ENCODE data around the gene EPHB2. TPM values are rescaled to one million over a fixed set of nuclear protein-coding genes. Genes with fewer than 3 reads are reported as not detected.

Gene EPHB2
- total RNA-seq, 1 donor from 2014 or later = 3.7 TPM

- no peak for DNase-seq (ENCODE audit: low spot score)
Observed at GRCh38 chr1:22722901-22723550, 12.4 kb downstream of the EPHB2 start.

- no peak for DNase-seq (ENCODE audit: low spot score)
Observed at GRCh38 chr1:22727873-22728272, 17.2 kb downstream of the EPHB2 start.

- DNase-seq (ENCODE audit: low spot score) = no peak
Observed at GRCh38 chr1:22728751-22729399, 18.2 kb downstream of the EPHB2 start.

- DNase-seq (ENCODE audit: low spot score) = no peak
Observed at GRCh38 chr1:22729400-22729773, 18.7 kb downstream of the EPHB2 start.

GRCh38 chr1:22729912-22730311 is 19.3 kb downstream of the EPHB2 start:
- DNase-seq (ENCODE audit: low spot score) = no peak

- no peak for DNase-seq (ENCODE audit: low spot score)
Observed at GRCh38 chr1:22731924-22732720, 21.5 kb downstream of the EPHB2 start.

GRCh38 chr1:22733643-22734042 is 23.0 kb downstream of the EPHB2 start:
- no peak for DNase-seq (ENCODE audit: low spot score)

GRCh38 chr1:22736501-22737080 is 26.0 kb downstream of the EPHB2 start:
- no peak for DNase-seq (ENCODE audit: low spot score)

- DNase-seq (ENCODE audit: low spot score) = no peak
Observed at GRCh38 chr1:22737374-22738068, 26.9 kb downstream of the EPHB2 start.

- DNase-seq (ENCODE audit: low spot score) = no peak
Observed at GRCh38 chr1:22738069-22738435, 27.4 kb downstream of the EPHB2 start.

- DNase-seq (ENCODE audit: low spot score) = no peak
Observed at GRCh38 chr1:22738522-22738921, 27.9 kb downstream of the EPHB2 start.

- no peak for DNase-seq (ENCODE audit: low spot score)
Observed at GRCh38 chr1:22739648-22740385, 29.2 kb downstream of the EPHB2 start.

- no peak for DNase-seq (ENCODE audit: low spot score)
Observed at GRCh38 chr1:22741118-22741517, 30.5 kb downstream of the EPHB2 start.

- no peak for DNase-seq (ENCODE audit: low spot score)
Observed at GRCh38 chr1:22745669-22746585, 35.3 kb downstream of the EPHB2 start.

- no peak for DNase-seq (ENCODE audit: low spot score)
Observed at GRCh38 chr1:22747021-22747734, 36.5 kb downstream of the EPHB2 start.

GRCh38 chr1:22747735-22748073 is 37.1 kb downstream of the EPHB2 start:
- DNase-seq (ENCODE audit: low spot score) = no peak

- DNase-seq (ENCODE audit: low spot score) = no peak
Observed at GRCh38 chr1:22749503-22749902, 38.9 kb downstream of the EPHB2 start.

- DNase-seq (ENCODE audit: low spot score) = peak; percentile 59
Observed at GRCh38 chr1:22749919-22750684, 39.5 kb downstream of the EPHB2 start.

- no peak for DNase-seq (ENCODE audit: low spot score)
Observed at GRCh38 chr1:22750685-22751051, 40.0 kb downstream of the EPHB2 start.
